Cerebellar cortex (tissue), 1 donor: ENCODE results near the gene ACOT11.

Experiments used
- DNase-seq: peaks from one replicate; pipeline ENCODE4 v3.0.0-alpha.2; 2015; ENCODE audit warnings: low spot score

The ACOT11 gene

DNA sequence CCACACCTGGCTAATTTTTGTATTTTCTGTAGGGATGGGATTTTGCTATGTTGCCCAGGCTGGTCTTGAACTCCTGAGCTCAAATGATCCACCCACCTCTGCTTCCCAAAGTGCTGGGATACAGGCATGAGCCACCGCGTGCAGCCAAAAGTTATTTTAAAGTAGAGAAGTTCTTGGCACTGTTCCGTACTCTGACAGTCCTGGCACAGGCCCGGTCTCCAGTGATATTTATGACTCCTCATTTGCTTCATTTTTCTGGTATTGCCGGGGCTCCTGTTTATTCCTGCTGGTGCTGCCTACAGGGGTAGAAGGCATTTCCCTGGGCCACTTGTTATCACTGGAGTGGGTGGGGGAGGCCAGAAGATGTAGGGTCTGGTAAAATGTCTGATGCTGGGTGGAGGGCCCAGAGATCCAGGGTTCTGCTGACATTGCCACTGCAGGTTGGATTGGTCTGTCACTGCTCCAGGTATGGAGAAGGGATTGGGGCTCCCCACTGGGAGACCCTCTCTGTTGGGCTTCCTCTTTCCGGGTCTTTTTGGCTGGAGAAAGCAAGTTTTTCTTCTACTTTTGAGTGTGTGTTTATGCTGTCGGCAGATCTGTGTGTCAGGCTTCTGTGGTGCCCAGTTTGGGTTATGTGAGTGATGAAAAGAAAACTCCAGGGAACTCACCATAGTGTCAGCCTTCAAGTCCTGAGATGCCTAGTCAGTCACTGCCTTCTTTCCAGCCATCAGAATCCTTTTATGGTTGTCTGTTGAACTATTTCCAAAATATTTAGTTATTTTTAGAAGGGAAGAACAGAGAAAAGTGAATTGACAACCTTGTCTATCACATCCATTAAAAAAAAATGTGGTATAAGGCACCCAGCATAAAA is 98.0 kb downstream of the ACOT11 start:
- no peak for DNase-seq

DNA sequence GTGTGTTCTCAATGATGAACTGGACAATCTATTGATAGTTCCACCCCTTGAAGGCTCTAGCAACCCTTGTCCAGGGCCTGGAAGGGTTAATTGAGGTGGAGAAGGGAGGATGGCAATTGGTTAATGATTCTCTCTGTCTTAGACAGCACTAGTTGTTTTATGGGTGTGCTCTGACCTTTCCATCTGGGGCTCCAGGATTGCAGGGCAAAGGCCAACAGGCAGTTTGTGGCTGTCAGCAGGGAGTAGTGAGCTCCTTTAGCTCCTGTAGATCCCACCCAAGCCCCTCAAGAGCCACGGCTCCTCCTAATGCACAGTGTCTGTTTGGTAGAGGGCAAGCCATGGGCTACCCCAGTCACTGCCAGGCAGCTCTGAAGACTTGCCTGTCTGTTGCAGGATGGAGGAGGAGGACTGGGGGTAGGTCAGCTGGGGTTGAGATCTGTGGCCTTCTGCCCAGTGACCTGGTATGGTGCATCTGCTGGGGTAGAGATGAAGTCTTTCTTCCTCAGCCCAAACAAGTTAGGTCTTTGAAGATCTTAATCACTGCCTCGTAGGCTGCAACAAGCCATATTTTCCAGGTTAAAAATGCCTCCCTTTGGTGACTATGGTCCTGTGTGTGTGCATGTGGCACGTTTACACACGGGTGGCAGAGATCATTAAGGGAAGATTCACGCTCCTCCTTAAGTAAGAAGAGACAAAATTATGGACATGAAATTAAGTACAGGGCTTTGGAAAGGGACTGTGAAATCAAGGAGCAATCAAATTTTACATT is 101.3 kb downstream of the ACOT11 start:
- DNase-seq: no peak

GRCh38 chr1:54649921-54650320 is 101.9 kb downstream of the ACOT11 start:
- DNase-seq: no peak

DNA sequence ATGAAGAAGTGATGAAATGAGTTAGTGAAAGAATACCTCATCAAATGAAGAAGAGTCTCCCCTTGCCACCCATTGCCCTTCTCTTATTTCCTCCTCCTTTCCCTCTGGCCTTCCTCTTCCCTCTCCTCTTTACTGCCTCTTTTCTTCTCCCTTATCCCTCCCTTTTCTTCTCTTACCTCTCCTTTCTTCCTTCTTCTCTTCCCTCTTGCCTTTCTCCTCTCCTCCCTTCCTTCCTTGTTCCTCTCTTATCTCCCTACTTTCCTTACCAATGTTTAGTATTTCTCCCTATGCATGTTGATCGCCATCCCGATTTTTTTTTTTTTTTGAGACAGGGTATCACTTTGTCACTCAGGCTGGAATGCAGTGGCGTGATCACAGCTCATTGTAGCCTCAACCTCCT is 102.4 kb downstream of the ACOT11 start:
- DNase-seq: no peak

DNA sequence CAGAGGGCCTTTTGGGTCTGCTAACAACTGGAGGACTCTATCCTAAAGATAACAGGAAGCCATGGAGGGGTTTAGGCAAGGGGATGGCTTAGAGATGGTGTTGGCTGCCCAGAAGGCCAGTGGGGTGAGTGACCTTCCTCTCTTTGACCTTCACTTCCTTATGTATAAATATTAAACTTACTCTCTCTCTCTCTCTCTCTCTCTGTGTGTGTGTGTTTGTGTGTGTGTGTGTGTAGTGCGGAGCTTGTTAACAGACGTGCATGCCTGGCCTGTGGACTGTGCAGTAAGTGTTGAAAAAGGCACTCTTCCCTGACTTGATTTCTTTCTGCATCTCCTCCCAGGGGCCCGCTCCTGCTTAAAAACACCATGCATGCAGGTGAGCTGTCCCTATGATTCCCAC is 103.6 kb downstream of the ACOT11 start:
- no peak for DNase-seq

DNA sequence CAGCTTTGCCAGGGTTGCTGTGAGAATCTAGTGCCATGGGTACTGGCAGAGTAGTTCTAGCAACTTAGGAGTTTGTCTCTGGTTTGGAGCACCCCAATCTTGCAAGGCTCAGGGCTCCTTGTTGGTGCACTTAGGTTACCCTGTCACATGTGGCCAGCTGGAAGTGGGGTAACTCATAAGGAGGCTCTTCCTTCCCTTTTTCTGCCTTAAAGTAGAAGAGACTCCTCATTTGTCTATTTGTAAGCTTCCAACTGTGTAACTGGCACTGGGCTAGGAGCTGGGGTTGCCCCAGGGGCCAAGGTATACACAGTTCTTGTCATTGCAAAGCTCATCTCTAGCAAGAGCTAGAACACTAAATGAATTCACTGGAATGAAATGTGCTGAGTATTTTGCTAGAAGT is 104.1 kb downstream of the ACOT11 start:
- no peak for DNase-seq

GRCh38 chr1:54653036-54653435 is 105.0 kb downstream of the ACOT11 start:
- no peak for DNase-seq

DNA sequence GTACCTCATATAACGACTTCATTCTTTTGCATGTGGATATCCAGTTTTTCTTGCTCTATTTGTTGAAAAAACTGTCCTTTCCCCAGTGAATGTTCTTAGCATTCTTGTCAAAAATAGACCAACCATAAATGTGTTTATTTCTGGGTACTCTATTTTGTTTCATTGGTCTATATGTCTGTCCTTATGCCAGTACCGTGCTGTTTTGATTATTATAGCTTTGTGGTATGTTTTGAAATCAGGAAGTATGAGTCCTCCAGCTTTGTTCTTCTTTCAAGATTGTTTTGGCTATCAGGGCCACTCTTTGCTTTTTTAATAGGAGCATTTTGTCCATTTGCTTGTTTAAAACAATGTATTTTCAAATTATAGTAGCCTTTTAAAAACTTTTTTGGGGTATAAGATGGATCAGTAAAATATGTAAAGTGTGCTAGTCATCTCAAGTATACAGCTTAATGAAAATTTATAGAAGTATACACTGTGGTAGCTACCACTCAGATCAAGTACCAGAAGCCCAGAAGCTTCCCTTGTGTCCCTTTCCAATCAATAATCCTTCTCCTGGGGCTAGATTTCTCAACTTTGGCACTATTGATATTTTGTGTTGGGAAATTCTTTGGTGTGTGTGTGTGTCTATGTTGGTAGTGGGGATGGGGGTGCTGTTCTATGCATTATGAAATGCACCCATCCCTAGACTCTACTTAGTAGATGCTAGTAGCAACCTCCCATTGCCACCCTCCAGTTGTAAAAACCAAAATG is 110.3 kb downstream of the ACOT11 start:
- no peak for DNase-seq
